ENCODE data around the gene FAM13A.
A peak's percentile ranks its signal among the peaks of the same experiment; 100 is the strongest.

The FAM13A gene

DNA sequence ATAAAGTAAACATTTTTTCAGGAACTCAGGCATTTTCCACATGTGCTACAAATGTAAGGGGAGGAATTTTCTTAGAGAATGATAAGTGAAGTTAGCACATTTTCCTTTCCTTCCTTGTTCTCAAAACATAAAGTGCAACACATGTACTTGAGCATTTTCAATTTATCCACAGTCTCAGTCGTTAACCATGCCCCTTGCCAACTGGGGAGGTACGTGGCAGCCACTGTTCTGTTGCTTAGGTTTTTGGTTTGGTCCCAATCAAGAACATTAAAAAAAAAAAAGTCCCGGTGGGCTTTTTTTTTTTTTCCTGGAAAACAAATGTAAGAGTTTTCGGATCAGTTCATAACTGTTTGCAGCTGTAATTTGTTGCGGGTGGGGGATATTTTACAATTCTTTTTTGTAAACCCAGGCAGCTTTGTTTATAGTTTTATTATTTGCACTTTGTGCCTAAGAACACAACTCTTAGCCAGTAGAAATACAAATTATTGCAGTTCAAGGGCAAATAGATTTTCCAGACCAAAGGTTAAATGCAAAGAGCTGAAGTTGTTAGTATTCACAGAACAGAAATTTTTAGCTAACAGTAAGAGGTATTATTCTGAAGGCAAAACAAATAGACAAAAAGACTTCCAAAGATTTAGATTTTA is 247.3 kb downstream of the FAM13A start:
- Histone ChIP-seq H3K27ac (no peak overlapping the region), H3K27me3 (replicated peaks) (no peaks in the 10 kb centered on the region), H3K36me3 (replicated peaks) (no peaks in the 10 kb centered on the region), H3K4me3 (ENCODE audit: low read depth, low read length) (no peak overlapping the region)
- DNase-seq, result no peak
- TF ChIP-seq, protein P1, sequence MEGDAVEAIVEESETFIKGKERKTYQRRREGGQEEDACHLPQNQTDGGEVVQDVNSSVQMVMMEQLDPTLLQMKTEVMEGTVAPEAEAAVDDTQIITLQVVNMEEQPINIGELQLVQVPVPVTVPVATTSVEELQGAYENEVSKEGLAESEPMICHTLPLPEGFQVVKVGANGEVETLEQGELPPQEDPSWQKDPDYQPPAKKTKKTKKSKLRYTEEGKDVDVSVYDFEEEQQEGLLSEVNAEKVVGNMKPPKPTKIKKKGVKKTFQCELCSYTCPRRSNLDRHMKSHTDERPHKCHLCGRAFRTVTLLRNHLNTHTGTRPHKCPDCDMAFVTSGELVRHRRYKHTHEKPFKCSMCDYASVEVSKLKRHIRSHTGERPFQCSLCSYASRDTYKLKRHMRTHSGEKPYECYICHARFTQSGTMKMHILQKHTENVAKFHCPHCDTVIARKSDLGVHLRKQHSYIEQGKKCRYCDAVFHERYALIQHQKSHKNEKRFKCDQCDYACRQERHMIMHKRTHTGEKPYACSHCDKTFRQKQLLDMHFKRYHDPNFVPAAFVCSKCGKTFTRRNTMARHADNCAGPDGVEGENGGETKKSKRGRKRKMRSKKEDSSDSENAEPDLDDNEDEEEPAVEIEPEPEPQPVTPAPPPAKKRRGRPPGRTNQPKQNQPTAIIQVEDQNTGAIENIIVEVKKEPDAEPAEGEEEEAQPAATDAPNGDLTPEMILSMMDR (IDR thresholded peaks at IDR 0.05; ENCODE audit: low read depth, low read length, missing control alignments), result no peak
- in situ Hi-C loops (cut with HindIII; ENCODE audit: low pct_ligation_motif_present, low sequenced_read_pairs), result loop anchor here (25.0 kb wide), 1 partner anchor 203 kb away; no protein-coding TSS in a partner anchor

- Histone ChIP-seq H3K27me3 (replicated peaks) (no peaks in the 10 kb centered on the region), H3K36me3 (replicated peaks) (no peaks in the 10 kb centered on the region), H3K27ac (no peak overlapping the region), H3K4me3 (ENCODE audit: low read depth, low read length) (no peak overlapping the region)
- in situ Hi-C loops (cut with HindIII; ENCODE audit: low pct_ligation_motif_present, low sequenced_read_pairs), result loop anchor here (25.0 kb wide), 1 partner anchor 203 kb away; no protein-coding TSS in a partner anchor
- no peak for DNase-seq
- TF ChIP-seq, protein P1 (IDR thresholded peaks at IDR 0.05; ENCODE audit: low read depth, low read length, missing control alignments), result no peak
These were observed 247.9 kb downstream of the FAM13A start for GRCh38 chr4:88809101-88809500.

DNA sequence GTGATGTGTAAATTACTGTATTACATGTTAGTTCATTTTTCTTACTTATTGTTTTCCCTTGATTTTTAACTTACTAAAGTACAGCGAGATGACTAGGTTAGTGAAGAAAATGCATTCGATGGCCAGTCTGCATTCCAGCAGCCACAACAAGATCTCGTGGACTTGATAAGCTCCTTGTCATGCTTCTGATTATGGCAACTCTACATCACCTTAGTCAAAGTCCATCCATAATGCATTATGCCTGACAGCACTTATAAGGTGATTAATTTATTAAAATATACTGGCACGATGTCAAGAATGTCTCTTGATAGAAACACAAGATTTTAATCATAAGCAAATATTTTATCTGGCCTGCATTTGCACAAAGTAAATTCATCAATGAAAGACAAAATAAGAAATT is 249.5 kb downstream of the FAM13A start:
- in situ Hi-C loops (cut with HindIII; ENCODE audit: low pct_ligation_motif_present, low sequenced_read_pairs), result loop anchor here (25.0 kb wide), 1 partner anchor 205 kb away; no protein-coding TSS in a partner anchor
- Histone ChIP-seq H3K4me3 (ENCODE audit: low read depth, low read length) (no peak overlapping the region), H3K27ac (no peak overlapping the region), H3K27me3 (replicated peaks) (no peaks in the 10 kb centered on the region), H3K36me3 (replicated peaks) (no peaks in the 10 kb centered on the region)
- DNase-seq, result no peak
- TF ChIP-seq, protein P1 (IDR thresholded peaks at IDR 0.05; ENCODE audit: low read depth, low read length, missing control alignments), result no peak

DNA sequence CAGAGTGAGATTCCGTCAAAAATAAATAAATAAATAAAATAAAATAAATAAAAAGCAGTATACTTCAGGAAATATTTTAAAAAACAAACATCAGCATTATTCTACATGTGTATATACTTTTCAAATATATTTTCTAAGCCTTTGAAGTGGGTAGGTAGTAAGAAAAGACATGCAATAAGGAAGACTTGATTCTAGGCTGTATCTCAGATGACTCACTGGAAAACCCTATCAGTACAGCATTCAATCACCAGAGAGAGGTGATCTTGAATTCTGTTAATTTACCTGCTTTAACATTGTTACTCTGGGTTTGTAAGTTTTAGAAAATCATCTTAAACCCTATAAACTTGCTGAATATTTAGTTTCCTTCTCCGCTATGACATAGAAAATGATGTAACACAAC is 252.8 kb downstream of the FAM13A start:
- in situ Hi-C loops (cut with HindIII; ENCODE audit: low pct_ligation_motif_present, low sequenced_read_pairs), result loop anchor here (25.0 kb wide), 1 partner anchor 208 kb away; no protein-coding TSS in a partner anchor
- TF ChIP-seq, protein P1 (IDR thresholded peaks at IDR 0.05; ENCODE audit: low read depth, low read length, missing control alignments), result no peak
- Histone ChIP-seq H3K4me3 (ENCODE audit: low read depth, low read length) (no peak overlapping the region), H3K27me3 (replicated peaks) (no peaks in the 10 kb centered on the region), H3K27ac (peak overlapping the region; percentile 37), H3K36me3 (replicated peaks) (no peaks in the 10 kb centered on the region)
- DNase-seq, result no peak

GRCh38 chr4:88803600-88804096 is 253.3 kb downstream of the FAM13A start:
- in situ Hi-C loops (cut with HindIII; ENCODE audit: low pct_ligation_motif_present, low sequenced_read_pairs), result loop anchor here (25.0 kb wide), 1 partner anchor 209 kb away; no protein-coding TSS in a partner anchor
- Histone ChIP-seq H3K27ac (peak overlapping the region; percentile 37), H3K27me3 (replicated peaks) (no peaks in the 10 kb centered on the region), H3K4me3 (ENCODE audit: low read depth, low read length) (no peak overlapping the region), H3K36me3 (replicated peaks) (no peaks in the 10 kb centered on the region)
- peak; percentile 90 for DNase-seq
- TF ChIP-seq, protein P1 (IDR thresholded peaks at IDR 0.05; ENCODE audit: low read depth, low read length, missing control alignments), result no peak
